Measurements from ENCODE around the gene CCDC15. TPM values are rescaled to one million over a fixed set of nuclear protein-coding genes. Genes with fewer than 3 reads are reported as not detected.

Gene CCDC15
- polyA plus RNA-seq, 4 donors, result 0.22 to 2.2 (median 0.60) TPM

Other genes starting within 250 kb of the CCDC15 start
- 1 to 10 TPM in 2 of 4 donors, under 1 TPM in 1, not detected in 1; 0.67 to 6.5 (median 2.3) TPM for gene NRGN, start 214.3 kb upstream of the CCDC15 start, polyA plus RNA-seq
- gene VSIG2, start 201.9 kb upstream of the CCDC15 start, polyA plus RNA-seq, result 1 to 10 TPM in 1 of 4 donors, under 1 TPM in 1, not detected in 2; 0.91 to 6.4 TPM
- gene ESAM, start 191.9 kb upstream of the CCDC15 start, polyA plus RNA-seq, result 10 to 100 TPM in 2 of 4 donors, 1 to 10 TPM in 1, under 1 TPM in 1; 0.67 to 38.3 (median 6.9) TPM
- 10 to 100 TPM in 1 of 4 donors, 1 to 10 TPM in 3; 4.4 to 19.9 (median 6.4) TPM for gene MSANTD2, start 153.8 kb upstream of the CCDC15 start, polyA plus RNA-seq
- gene ROBO3, start 88.8 kb upstream of the CCDC15 start, polyA plus RNA-seq, result 10 to 100 TPM in 3 of 4 donors, 1 to 10 TPM in 1; 4.5 to 16.1 (median 11.4) TPM
- gene ROBO4, start 56.3 kb upstream of the CCDC15 start, polyA plus RNA-seq, result 1 to 10 TPM in 3 of 4 donors, under 1 TPM in 1; 0.45 to 8.9 (median 2.6) TPM
- gene HEPN1, start 35.0 kb upstream of the CCDC15 start, polyA plus RNA-seq, result under 1 TPM in 1 of 4 donors, not detected in 3; 0.06 TPM
- under 1 TPM in 1 of 4 donors, not detected in 3; 0.67 TPM for gene HEPACAM, start 18.2 kb upstream of the CCDC15 start, polyA plus RNA-seq
- gene SLC37A2, start 109.1 kb downstream of the CCDC15 start, polyA plus RNA-seq, result 10 to 100 TPM in 2 of 4 donors, 1 to 10 TPM in 2; 1.1 to 19.8 (median 10.6) TPM
- gene TMEM218, start 157.4 kb downstream of the CCDC15 start, polyA plus RNA-seq, result 10 to 100 TPM in 3 of 4 donors, 1 to 10 TPM in 1; 9.6 to 31.2 (median 19.6) TPM
- gene PKNOX2, start 210.5 kb downstream of the CCDC15 start, polyA plus RNA-seq, result 1 to 10 TPM in 3 of 4 donors, not detected in 1; 1.1 to 2.5 (median 1.2) TPM